GM23338 (cell line): ENCODE results near the gene FBXO9. TPM values are rescaled to one million over a fixed set of nuclear protein-coding genes. Genes with fewer than 3 reads are reported as not detected.

Source experiments
- polyA plus RNA-seq: library from polyadenylated mRNA; unstranded; fragments of >200 nt; fragmentation: Nextera tagmentation; extraction: Ambion mirVana; gene quantifications from 2 replicates; pipeline ENCODE4 v1.2.1, GENCODE V29; 2016
- small RNA-seq: library from RNA; depleted of rRNA; stranded (forward); fragments of <200 nt; gene quantifications from one replicate; pipeline ENCODE3, GENCODE V24; 2014; ENCODE audit warnings: low replicate concordance
- total RNA-seq: library from RNA; depleted of rRNA; stranded (reverse); fragments of >200 nt; shearing (Covaris generic); gene quantifications from 2 replicates; pipeline ENCODE4 v1.2.3, GENCODE V29; 2014; rRNA removed

FBXO9 gene
- total and polyA plus RNA-seq, 2 experiments from 2014 or later: 29.8 to 32.8 TPM

Small RNA genes within 50 kb of the gene (small RNA-seq; reads per million reads assigned to genes)
- gene RN7SL244P: not detected

Other genes with a start within 250 kb of the FBXO9 start
- gene GSTA5, start 224.6 kb upstream of the FBXO9 start, total RNA-seq: not detected in 2 replicates
- gene GSTA5, start 224.6 kb upstream of the FBXO9 start, polyA plus RNA-seq: not detected in 2 replicates
- not detected in 2 replicates for gene GSTA3, start 155.7 kb upstream of the FBXO9 start, total RNA-seq
- gene GSTA3, start 155.7 kb upstream of the FBXO9 start, polyA plus RNA-seq: not detected in 2 replicates
- gene GSTA4, start 70.1 kb upstream of the FBXO9 start, total RNA-seq: 19.3 and 19.5 TPM in 2 replicates
- gene GSTA4, start 70.1 kb upstream of the FBXO9 start, polyA plus RNA-seq: 25.0 and 29.9 TPM in 2 replicates
- gene CILK1, start 3.6 kb upstream of the FBXO9 start, total RNA-seq: 10.1 and 10.5 TPM in 2 replicates
- 4.4 and 4.7 TPM in 2 replicates for gene CILK1, start 3.6 kb upstream of the FBXO9 start, polyA plus RNA-seq
- gene GCM1, start 83.4 kb downstream of the FBXO9 start, total RNA-seq: not detected in 2 replicates
- not detected in 2 replicates for gene GCM1, start 83.4 kb downstream of the FBXO9 start, polyA plus RNA-seq